Measurements from ENCODE around the gene PAPOLB.

DNA sequence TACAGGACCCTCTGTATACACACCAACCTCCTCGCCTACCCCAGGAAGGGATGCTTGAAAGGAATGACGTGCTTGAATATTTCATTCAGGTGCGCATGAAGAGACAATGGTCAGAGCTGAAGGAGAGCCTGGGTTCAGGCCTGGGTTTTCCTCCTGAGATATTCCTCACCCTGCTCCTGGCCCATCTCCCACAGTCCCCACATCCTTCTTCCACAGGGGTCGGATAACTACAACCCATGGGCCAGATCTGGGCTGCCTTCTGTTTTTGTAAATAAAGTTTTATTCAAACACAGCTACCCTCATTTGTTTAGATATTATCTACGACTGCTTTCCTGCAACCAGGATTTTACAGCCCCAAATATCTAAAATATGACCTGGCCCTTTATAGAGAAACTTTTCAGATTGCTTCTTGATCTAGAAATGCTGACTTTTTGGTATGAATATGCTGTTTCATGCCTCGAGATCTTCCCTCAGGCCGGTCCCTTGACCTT, 23.5 kb upstream of the PAPOLB start:
- TF ChIP-seq POLR2A (IDR thresholded peaks at IDR 0.05; ENCODE audit: low read length) (no peak), GATA1 (IDR thresholded peaks at IDR 0.05; ENCODE audit: low read depth, low read length) (no peak)

Measured in erythroblast (primary cell).